ENCODE measurements around the gene PON2.
A peak's percentile ranks its signal among the peaks of the same experiment; 100 is the strongest.
"Not testable (repeated sequence)": the region's sequence is repeated elsewhere in the genome, so short reads cannot be mapped to it uniquely, and the experiment has no call there.

PON2 gene

DNA sequence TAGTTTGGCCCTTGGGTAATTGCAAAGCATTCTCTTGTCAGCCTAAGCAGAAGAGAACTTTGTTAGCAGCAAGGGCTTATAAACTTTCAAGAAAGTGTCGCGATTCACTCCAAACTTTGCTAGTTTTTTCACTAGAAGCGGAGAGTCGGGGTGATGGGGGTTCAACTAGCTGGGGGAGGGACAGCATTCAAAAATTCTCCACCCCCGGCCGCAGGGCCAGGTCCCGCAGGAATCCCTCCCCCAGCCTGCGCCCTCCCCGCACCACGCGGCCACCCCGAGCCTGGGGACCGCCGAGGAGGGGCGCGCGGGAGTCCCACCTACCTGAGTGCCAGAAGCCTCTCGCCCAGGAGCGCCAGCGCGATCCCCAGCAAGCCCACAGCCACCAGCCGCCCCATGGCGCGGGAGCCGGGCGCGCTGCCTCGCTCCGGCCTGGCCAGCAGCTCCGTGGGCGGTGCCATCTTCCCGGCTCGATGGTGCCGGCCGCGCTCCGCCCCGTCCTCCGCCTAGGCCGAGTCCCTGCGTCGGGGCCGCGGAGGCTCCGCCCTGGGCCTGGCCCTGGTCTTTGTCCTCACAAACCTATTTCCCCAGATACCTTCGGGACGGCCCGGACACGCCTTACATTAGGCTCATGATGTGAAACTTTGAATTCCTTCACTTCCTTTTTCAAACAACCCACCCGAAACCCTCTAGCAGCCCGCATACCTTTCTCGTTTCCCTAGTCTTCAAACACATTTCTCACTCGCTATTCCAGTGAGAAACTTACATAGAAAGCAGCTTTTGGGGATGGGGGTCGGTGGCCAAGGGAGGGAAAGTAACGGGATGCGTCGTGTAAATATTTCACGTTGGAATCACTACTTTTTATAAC lies at the start of gene PON2:
TSS of gene PON2 (minus strand) at position 472 of the 865 bp plus-strand sequence. CDS start at position 395, 77 bp downstream.
- DNase-seq (ENCODE audit: low read depth), result peak; percentile 65

DNA sequence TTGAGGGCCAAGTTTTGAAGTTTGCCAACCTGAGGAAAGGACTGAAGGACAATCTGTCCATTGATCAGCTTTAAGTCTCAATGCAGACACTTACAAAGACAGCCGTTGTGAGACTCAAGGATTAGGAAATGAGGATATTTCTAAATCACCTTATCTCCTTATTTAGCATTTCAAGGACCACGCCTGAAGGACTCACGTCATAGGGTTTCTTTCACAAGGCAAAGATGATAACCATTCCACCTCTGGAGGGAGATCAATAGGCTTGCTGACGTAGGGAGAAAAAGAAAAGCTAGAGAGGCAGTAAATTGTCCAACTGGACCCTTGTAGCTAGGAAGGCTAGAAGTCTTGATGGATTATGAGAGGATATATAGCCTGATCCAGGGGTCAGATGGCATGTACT lies 47.6 kb upstream of the PON2 start:
- no peak for DNase-seq (ENCODE audit: low read depth)

DNA sequence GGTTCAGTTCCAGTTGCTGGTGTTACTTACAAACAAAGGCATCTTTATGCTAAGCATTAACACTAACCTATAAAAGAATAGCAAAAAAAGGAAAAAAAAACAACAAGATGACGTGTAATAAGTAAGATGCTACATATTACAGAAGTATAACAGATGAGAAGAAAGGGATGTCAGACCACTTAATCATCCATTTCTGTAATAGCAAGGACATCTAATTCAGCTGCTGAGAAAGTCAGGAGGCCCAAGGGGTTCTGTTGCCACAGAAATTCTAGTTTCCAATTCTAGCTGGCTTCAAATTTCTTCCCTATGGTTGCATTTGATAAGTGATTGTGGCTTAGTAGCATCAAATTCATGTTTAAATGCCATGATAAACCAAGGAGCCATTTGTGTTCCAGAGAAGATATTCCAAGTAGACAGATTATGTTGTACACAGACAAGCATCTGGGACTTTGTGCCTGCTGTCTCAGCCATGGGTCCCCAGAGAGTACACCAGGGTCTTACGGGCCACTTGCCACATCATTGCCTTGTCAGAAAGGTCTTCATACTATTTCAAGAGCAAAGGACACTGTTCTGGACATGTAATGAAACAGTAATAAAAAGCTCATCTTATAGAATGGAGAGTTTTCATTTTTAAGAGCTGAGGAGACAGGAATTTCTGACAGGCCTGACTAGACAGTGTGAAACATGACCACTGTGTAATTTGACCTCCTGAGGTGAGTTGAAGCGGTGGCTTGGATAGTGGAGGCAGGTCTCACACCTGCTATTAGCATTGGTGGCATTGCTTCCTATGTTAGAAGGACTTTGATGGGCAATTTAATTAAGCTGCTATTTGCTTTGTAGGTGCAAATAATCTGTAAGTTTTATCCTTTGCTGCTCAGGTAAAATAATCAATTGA lies 46.7 kb upstream of the PON2 start:
- DNase-seq (ENCODE audit: low read depth), result no peak

DNA sequence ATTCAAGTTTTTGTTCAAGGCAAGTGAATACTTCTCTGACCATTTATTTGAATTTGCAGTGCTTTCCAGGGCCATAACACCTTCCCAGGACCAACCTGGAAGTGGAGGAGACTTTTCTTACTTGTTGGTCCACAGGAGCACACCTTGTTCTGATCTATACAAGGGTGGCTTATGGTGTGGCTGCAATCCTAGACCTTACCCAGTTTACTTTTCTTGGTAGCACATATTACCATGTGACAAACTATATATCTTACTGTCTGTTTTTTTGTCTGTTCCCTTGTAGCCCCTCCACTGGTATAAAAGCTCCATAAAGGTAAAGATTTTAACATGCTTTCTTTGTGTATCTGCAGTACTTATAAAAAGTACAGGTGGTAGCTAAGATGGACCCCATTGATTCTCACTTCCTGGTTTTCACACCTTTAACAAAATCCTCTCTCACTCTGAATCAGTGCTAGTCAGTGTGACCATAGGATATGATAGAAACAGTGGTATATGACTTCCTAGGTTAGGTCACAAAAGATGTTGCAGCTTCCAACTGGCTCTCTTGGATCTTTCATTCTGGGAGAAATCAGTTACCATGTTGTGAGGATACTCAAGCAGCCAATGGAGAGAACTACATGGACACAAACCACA lies 45.3 kb upstream of the PON2 start:
- DNase-seq (ENCODE audit: low read depth), result no peak

DNA sequence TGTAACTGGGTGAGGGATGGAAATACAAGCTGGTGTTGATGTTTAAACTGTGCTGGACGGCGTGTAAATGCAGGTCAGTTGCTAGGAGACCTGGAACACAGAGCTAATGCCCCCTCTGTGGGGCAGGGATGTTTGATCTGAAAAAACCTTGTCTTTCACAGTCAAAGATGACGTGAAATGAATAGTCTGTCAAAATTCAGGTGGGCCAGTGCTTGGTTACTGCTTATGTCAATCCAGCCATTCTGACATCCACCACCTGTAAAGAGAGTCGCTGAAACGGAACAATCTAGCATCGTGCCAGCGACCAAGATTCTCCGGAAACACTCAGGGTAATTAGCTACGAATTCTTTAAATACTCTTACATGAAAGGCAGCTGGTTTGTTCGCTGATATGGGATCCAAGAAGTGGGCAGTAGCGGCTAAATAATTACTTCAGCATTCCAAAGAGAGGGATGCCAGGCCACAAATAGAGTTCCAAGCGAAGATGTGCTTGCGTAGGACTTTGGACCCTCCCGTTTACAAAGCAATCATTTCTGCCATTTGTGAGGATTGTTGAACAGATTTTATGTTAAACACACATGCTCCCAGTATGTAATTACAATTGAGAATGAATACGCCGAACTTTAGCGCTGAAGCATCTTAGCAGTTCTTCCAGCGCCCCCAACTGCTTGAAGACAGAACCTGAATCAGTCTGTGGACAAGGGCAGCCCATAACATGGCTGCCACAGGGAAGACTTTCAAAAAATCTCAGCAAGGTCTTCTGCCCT lies 43.6 kb upstream of the PON2 start:
- DNase-seq (ENCODE audit: low read depth), result peak; percentile 21

DNA sequence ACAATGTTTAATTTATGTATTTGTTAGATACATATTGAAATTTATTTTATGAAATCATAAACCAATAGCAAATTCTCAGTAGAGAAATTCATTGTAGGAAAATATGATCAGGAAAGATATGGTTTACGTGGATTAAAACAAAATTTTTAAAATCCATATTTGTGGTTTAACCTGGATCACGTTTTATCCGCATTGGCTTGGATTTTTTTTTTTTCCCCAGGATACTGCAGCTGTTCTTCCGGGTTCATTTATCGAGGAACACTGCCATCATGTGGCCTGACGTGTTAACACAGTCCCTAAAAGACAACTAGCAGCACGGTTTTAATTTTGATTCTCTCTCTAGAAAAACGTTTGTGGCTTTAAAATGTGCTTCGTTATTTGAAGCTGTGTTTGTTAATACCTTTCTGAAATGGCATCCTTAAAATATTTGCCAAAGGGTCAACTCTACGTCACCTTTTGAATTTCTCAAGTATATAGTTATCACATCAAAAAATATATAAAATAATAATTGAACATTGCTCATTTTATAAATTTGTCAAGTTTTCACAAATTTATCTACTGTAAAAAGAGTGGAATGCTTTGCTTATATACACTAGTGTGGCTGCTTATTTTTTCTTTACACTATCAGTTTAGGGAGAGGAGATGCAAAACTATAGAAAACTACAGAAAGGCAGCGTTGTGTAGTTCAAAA lies 42.2 kb upstream of the PON2 start:
- DNase-seq (ENCODE audit: low read depth), result peak; percentile 47

DNA sequence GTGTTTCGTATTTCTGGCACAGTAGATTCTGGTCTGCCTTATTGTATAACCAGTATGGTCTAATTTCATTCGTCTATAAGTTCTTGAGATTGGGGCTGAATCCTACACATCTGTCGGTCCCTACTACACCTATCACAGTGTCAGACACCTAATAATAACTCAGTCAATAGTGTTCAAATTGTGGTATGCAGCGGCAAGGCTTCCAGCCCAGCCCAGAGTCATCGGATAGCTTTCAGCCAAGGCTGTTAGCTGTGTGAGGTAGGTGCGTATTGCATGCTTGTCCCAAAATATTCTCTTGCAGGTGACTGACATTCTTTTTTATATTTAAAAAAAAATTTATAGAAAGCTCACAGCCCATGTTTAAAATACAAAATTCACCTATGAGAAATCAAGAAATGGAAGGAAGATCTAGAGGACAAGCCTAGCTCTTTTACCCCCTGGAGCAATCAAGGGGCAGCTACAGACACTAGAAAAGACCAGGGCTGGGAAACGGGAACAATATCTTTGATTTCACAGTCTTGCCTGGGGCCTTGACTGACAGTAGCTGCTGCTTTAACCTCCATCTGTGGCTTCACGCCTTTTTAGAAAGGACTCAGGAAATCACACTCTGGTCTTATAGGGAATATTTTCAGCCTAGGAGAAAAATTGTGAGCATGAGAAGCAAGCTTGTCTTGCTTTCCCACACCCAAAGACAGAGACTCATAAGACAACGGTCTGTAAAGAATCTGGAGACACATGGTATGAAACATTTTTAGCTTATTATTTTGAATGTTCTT lies 41.4 kb upstream of the PON2 start:
- no peak for DNase-seq (ENCODE audit: low read depth)

DNA sequence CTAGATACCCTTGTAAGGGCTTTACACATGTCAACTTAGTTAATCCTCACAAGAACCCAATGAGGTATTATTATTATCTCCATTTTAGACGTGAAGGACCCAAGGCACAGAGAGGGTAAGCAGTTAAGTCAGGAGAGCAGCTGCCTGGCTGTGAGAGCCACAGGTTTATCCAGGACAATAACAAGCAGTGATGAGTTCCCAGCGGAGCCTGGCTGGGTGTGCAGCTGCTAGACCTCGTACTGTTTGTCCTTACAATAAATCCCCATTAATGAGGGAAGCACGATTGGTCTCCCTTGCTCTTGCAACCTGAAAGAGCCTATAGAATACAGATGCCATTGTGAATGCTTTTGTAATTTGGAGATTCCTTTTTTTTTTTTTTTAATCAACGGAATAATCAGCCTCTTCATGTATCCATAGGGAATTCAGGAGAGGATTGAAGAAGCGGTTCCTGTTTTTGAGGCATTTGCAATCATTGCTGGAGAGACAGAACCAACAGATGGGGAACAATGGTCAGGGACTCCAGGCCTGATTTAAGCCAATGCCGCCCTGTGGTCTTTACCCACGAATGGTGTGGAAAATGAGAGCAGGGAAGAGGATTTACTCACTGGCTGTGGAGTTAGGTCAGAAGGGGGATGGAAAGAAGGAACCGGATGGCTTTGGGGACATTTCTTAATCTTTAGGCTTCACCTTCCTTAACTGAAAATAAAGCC lies 38.6 kb upstream of the PON2 start:
- DNase-seq (ENCODE audit: low read depth), result no peak

DNA sequence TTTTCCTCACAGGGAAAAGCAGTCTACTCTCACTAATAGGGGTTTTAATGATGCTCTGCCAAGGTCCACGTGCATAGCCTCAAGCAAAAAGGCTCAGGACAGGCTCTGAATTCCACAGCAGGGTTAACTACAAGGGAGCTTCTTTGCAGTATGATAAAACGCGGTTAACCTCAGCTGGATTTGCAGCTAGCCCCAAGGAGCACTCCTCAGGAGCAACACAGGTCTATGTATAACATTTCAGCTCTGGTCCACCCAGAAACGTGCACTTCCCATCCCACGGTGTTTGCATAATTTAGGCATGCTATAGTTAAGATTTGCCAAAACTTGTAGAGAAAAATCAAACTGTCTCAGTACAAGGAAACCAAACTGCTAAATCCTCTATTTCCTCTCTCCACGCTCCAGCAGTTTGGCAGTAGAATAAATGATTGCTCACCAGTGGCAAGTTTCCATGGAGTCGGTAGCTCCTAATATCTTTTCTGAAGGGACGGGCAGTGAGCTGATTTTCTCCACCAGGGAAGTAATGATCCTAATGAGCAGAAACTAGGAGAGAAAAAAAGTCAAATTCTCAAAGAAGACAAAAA lies 37.8 kb upstream of the PON2 start:
- DNase-seq (ENCODE audit: low read depth), result peak; percentile 63

DNA sequence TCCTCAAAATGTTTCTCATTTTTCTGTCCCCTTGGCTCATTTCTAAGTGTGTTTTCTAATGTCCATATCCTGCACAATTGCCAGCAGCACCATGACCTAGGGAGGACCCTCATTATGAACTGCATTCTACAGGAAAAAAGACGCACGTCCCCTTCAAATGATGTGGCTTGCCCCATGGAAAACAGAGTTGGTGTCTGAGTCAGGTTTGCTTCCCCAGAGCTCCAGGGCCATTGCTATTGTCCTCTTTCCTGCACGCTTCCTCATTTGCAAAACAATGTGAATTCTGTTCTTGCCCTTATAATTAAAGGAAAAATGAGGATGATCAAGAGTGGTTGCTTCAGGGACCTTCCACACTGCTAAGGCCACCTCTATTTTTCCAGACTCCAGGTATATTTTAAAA lies 36.2 kb upstream of the PON2 start:
- no peak for DNase-seq (ENCODE audit: low read depth)

DNA sequence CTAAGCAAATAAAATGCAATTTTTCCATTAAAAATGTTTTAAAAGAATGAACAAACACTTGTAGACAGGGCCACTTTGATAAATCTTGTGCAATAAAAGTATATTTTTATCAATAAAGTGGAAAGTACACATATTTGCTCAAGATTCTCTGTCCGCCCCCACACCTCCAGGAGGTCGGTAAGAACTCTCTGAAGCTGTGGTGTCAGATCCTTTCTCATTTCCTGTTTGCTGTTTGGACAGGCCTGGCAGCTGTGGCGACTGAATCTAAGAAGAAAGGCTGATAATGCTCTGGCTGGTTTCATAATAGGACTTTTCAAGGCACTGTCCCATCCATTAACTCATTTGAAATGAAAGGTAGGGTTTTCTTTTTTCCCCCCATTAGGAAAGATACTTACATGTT lies 35.6 kb upstream of the PON2 start:
- no peak for DNase-seq (ENCODE audit: low read depth)

DNA sequence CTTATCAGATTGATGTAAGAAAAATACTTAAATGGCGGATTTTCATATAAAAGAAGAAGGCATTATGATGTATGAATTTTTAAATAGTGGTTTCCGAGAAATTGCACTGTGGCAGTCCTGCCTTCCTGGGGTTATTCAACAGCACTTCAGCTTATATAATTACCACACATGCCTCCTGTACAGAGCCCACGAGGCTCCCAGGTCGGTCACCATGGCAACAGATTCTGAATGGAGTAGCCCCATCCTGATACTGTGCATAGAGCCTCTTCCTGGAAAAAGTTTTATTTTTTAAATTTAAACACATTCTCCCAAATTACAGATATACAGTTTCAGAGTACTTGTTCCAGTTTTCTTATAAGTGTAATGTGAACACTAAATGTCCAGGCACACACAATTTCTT lies 35.0 kb upstream of the PON2 start:
- no peak for DNase-seq (ENCODE audit: low read depth)

DNA sequence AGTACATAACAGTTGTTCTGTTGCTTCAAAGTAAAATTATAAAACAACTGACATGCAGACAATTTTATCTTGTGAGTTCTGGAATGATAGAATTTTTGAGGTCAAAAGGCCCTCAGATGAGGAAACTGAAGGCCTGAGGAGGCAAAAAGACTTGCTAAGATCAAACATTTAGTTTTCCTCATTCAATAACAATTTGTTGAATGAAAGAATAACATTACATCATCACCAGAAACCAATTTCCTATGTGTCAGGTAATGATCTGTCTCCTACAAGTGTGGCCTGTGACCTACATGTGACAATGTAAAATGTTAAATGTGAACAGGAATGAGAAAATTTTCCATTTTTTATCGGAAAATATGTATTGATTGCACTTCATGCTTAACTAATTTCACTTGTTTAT lies 34.4 kb upstream of the PON2 start:
- no peak for DNase-seq (ENCODE audit: low read depth)

DNA sequence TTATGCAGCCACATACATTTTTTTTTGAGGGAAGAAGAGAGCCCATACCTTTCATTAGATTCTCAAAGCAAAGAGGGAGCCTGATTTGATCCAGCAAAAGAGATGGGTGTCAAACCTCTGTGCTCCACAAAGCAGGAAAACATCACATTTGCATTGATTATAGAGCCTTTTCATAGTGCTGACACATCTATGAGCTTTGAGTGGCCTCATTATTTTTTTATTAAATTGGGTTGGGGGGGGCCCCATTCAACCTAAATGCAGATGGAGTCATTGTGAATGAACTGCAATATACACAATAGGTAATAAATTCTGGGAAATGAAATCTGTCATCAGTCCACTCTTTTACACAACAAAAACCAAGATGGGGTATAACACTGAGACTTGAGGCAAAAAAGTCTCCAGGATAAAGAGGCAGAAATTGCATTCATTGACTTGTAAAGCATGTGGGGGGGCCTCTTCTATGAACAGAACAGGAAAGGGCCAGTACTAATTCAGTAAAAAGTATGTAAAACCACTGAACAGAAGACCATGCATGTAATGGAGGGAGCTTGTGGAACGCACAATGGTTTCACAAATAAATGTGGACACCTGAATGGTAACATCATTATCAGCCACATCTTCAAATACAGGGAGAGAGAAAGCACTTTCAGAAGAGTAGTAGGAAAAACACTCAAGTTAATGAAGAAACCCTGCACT lies 33.2 kb upstream of the PON2 start:
- no peak for DNase-seq (ENCODE audit: low read depth)

DNA sequence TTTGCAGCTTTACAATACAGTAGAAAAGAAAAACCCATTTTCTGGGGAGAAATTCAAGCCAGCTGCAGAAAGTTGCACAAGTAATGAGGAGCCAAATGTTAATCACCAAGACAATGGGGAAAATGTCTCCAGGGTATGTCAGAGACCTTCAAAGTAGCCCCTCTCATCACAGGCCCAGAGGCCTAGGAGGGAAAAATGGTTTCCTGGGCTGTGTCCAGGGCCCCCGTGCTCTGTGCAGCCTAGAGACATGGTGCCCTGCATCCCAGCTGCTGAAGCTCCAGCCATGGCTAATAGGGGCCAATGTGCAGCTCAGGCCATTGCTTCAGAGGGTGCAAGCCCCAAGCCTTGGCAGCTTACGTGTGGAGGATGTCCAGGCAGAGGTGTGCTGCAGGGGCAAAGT lies 25.8 kb upstream of the PON2 start:
- not testable (repeated sequence) for DNase-seq (ENCODE audit: low read depth)

DNA sequence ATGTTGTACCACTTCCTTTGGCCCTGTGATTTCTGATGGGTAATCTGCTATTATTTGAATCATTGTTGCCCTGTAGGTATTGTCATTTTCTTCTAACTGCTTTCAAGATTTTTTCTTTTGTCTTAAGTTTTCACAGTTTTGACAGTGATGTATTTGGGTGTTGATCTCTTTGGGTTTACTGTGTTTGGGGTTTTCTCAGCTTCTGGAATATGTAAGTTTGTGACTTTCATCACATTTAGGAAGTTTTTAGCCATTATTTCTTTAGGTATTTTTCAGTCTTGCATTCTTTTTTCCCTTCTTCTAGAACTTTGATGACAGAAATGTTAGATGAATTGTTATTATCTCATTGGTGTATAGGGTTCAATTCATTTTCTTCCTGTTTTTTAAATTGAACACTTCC lies 23.1 kb upstream of the PON2 start:
- no peak for DNase-seq (ENCODE audit: low read depth)

DNA sequence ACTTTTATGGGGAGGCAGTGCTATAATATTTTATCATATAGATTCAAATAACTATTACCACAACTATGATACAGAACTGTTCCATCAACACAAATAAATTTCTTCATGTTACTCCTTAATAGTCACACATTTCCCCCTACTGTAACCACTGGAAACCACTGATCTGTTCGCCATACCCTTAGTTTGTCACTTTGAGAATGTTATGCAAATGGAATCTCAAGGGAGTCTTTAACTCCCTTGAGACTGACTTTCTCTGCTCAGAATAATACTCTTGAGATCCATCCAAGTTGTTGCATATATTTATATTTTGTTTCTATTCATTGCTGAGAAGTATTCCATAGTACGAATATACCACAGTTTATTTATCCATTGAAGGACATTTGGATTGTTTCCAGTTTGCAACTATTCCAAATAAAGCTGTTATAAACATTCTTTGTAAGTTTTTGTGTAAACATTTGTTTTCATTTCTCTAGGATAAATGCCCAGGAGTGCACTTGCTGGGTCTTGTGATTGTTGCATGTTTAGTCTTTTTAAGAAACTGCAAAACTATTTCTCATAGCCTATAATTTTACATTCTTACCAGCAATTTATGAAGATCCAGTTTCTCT lies 19.7 kb upstream of the PON2 start:
- DNase-seq (ENCODE audit: low read depth), result no peak

DNA sequence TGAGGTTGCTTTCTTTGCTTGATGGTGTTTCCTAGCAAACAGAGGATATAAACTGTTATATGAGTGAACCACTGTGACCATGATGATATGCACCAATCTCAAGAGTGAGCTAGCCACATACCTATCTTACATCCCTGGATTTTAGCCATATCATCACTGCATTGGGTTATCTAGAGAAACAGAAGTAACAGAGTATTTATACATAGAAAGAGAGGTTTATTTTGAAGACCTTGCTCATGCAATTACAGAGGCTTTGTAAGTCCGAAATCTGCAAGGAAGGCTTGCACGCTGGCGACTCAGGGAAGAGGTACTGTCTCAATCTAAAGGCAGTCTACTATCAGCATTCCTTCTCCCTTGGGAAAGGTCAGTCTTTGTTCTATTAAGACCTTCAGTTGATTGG lies 11.8 kb upstream of the PON2 start:
- DNase-seq (ENCODE audit: low read depth), result no peak
